GM18526 (cell line): ENCODE measurements around the gene NLGN1.

ENCODE experiments used
- POLR2A ChIP-seq: IDR thresholded peaks from 3 replicates; pipeline ENCODE4 v1.6.1; 2011; ENCODE audit not compliant: insufficient read length; ENCODE audit errors: extremely low read depth

NLGN1 gene

DNA sequence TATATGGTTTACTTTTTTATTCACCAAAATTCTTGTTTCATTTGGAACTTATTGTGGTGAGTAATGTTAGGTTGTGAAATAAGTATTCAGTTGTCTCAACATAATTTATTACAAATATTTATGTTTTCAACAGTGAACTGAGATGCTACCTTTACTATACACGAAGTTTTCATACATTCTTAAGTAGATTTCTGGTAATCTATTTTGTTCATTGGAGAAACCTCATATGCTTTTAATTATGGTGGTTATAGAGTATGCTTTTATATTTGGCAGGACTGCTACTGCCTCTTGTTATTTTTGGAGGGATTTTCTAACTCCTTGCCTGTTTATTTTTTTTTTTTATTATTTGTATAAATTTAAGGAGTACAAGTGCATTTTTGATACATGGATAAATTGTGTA, 253.1 kb downstream of the NLGN1 start:
- TF ChIP-seq POLR2A, result no peak

DNA sequence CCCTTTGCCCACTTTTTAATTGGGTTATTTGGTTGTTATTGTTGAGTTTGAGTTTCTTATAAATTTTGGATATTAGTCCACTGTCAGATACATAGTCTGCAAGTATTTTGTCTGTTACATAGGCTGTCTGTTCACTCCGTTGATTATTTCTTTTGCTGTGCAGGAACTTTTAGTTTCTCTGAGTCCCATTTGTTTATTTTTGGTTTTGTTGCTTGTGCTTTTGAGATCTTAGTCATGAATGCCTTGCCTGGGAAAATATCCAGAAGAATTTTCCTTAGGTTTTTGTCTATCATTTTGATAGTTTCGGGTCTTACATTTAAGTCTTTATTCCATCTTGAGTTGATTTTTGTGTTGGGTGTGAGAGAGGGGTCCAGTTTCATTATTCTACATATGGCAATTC, 254.5 kb downstream of the NLGN1 start:
- TF ChIP-seq POLR2A, result no peak

DNA sequence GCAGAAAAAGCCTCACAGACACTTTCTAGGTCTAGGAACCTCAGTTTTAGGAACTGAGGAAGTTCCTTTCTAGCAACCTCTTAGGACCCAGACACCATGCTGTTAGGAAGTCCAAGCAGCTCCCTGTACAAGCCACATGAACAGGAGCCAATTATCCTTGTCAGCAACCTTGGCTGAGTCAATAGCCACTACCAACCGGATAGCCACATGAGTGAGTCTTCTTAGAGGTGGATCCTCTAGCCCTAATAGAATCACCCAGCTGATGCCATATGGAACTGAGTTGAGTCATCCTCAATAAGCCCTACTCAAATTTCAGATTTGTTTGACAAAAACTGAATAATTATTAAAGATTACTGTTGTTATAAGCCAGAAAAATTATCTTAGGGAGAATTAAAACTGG, 256.2 kb downstream of the NLGN1 start:
- TF ChIP-seq POLR2A, result no peak

DNA sequence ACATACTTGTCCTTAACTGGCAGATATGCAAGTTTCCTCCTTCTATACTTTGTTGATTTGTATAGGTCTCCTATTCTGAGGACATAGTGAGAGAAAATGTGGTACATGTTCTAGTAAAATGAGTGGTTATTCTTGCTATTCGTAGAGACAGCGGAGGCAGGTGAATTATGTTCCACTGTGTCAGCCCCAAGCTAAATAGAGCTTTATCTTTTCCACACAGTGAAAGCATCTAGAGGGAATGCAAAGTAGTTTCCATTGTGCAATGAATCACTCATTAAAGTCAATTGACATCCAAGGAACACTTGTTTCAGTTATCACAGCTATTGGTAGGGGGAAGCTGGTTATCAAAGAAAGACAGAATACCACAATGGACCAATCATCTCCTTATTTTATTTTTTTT, 262.4 kb downstream of the NLGN1 start:
- TF ChIP-seq POLR2A, result no peak

DNA sequence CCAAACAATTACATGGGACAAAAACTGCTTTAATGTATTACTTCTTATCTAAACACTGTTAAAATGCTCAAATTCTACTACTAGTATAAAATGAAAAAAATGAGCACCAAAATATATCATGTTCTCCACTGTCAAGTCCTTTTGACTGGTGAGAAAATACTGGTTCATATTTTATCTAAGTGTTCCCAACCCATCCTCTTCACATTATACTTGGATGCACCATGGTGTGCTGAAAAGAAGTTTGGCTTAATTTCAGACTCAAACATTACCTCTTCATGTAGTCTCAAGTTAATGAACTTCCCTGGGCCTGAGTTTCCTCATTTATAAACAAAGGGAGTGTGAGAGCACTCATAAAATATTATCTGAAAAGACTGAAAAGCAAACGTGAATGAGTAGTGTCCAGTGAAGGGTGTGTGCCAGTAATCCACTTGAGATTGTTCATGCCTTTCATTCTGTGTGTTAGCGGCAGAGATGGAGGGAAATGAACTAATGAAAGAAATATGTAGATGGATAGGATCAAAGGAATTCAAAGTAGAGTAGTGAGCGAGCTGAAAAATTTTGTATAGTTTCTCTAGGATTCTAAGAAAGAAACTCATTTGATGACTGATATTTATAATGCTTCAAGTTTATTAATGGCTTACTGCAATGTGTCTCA, 263.2 kb downstream of the NLGN1 start:
- no peak for TF ChIP-seq POLR2A

DNA sequence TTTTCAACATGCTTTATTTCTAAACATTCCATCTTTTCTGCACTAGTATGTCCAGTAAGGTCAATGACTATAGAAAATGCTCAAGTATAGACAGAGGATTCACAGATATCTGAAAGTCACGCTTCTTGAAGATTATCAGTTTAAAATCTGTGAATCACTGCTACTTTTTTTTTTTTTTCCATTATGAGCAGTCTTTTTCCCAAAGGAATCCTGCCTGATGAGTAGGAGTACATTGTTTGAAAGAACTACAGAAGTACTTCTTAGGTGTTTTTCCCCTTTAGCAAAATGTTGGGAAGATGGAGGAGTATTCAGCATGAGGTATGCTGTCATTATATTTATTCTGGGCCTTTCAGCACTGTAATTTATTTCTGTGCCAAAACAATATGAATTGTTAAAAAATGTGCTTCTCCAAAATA, 266.2 kb downstream of the NLGN1 start:
- TF ChIP-seq POLR2A, result no peak

DNA sequence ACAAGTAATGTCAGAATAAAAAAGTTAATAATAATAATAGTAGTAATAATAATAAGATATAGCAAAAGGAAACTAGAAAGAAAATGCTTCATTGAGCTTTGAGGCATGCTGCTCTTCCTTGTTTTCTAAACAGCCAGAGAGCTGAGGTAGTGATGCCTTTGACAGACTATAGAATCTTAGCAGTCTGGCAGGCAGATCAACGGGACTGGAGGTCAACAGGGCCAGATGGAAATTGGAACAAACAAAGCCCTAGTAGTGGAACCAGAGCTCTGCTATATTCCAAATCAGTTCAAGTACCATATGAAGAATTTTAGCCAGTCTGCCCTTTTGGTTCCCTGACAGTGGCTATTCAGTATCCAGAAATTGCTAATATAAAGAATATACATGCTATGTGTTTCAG, 278.6 kb downstream of the NLGN1 start:
- TF ChIP-seq POLR2A, result no peak

DNA sequence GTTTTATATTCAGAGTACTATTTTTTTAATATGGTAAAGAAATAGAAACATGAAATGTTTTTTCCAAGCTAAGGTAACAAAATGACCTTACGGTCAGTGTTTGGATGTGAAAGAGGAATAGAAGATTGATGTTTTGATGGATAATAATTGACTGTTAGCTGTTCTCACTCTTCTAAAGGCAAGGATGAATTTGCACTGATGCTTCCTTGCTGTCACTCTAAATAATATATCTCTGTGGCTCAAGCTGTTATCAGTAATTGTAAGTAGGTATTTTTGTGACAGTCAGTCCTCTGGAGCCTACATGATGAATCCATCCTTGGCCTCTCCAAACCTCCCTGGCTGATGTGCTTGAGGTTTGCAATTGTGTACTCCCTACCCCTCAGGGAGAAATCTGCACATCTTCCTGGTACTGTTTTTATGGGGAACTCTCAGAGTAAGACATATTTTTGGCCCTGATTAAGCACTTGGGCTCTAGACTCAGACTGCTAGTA, 283.7 kb downstream of the NLGN1 start:
- no peak for TF ChIP-seq POLR2A

DNA sequence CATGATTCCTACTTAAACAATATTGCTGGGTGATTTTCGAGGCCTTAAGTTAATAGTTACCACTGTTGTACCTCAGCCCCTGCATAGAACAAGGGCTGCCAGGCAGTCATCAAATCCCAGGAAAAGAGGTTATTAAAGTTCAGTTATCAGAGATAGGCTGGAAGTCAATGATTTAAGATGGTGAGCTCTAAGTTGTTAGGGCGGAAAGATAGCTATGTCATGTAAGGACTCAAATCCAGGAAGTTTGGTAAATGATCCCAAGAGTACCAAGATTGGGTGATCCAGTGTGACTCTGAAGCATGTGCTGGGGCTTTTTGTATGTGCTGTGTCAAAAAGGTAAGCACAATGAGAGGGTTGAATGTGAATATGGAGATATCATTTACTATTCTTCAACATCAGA, 287.9 kb downstream of the NLGN1 start:
- no peak for TF ChIP-seq POLR2A

DNA sequence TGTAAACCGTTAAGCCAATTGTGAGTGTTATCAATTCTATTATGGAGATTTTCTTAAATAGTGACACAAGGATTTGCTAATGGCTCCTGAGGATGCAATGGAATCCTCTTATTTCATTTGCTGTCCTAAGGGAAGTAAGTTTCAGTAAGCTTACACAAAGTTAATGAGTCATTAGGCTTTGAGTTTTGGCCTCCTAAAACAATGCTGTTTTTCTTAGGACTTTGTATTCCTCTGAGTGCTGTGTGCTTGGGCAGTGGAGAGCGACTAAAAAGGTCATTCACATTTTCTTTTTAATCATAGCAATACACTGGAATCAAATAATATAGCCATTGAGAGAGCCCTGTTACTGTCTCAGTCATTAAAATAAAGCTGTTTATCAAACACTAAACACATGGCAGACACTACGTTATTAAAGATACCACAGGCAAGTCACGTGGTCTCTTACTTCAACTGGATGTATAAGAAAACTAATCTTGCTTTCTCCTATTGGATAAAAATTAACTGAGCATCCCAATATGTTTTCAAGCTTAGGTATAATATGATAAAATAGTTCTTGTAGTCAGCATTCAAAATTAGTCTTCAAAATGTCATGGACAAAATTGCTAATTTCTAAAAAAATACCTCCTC, 290.8 kb downstream of the NLGN1 start:
- TF ChIP-seq POLR2A, result no peak

DNA sequence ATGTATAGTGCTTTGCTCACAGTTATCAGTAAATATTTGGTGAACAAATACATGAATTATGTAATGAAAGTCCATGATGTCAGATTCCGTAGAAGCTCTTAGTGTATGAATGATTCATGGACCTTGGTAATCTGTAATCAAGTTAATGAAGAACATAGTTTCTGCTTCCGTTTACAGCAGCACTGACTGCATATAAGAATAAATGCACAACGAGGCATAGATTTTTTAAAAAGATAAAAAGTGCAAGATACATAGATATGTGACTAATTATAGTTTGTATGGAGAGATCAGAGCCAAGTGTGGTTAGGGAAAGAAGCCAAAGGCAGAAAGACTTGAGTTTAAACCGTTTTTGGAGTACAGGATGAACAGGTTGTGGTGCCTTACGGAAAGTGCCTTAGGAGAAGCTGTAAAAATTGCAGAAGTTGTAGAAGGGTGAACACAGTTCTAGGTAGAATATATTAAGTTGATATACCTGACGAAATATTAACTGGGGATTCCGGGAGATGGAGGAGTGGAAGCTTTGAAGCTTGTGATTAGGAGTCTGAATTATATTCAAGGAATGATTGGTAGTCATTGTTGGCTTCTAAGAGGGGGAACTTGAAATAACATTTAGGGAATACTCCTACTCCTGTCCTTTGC, 293.1 kb downstream of the NLGN1 start:
- no peak for TF ChIP-seq POLR2A

DNA sequence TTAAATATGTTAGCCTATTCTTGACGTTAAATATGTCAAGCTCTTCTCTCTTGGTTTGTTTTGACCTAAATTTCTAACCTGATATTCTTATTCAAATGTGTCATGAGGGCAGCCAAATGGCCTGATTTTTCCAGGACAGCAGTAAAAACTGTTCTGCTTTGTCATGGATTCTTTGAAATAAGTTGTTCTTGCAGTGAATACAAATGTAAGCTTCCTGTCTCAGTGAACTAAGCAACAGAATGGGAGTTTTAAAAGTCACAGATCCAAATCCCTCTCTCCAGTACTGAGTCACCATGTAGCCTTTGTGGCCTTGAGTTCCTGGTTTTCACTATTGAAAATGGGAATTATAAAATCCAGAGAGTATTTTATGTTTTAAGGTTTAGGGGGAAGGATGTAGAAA, 301.8 kb downstream of the NLGN1 start:
- TF ChIP-seq POLR2A, result no peak

DNA sequence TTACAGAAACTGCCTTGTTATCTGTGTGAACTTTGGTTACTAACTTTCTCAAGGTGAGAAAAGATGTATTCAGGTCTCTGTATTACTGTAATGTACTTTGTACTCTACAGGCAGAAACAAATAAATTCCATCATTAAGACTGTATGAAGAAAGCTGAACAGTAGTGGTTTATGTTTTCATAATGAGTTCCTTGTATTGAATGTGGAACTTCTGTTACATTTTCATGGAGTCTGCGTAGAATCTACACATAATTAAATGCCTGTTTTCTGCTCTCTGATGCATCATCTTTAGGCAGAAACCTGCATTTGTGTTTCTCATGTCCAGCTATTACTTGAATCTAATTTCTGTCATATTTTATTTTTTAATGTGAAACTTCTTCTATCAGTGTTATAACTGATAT, 302.8 kb downstream of the NLGN1 start:
- TF ChIP-seq POLR2A, result no peak

DNA sequence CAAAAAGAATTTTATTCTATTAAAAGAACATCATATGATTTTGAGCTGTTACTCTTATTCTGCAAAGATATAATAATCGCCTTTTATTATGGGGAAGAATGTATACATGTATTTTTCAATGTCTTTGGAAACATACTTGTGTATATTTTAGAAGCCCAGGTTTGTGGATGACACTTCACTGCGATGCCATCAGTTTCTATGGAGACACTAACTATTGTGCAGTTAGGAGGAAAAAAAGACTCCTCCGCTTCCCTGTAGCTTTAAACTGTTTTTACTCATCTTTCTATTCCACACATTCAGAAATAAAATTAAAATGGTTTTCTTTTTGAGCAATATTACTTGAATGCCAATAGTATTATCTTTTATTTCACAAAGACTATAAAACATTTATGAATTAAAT, 305.0 kb downstream of the NLGN1 start:
- no peak for TF ChIP-seq POLR2A

DNA sequence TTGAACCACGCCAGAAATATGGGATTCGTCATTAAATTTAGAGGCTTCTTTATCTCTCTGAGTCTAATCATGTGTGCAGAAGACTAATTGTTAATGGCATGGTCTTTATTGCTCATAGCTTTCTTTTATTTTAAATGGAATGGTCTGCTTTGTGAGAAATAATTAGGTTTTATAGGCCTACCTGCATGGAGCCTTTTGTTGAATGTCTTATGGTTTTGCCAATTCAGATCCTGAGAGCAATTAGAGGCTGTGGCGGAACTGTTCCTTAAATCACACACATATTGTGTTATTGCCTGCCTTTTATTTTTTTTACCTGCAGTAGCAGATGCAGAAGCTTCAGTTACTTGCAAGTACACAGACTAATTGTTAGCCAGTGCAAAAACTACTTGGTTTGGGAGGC, 306.2 kb downstream of the NLGN1 start:
- TF ChIP-seq POLR2A, result no peak

DNA sequence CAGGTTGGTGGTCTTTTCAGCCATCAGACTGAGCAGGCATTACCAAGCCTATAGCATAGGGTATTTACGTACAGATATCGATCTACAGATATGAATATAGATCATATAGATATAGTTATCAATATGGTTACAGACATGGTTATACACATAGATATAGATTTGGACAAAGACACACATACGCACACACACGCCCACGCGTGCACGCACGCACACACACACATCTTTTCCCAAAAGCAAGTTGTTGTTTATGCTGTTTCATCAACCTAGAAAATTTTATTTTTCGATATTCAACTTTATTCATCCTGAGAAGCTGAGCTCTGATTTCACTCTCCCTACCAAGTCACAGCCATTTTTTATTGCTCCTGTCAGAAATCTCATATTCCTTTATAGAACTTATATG, 309.1 kb downstream of the NLGN1 start:
- no peak for TF ChIP-seq POLR2A
